Hypothalamus (tissue), 51 donors: ENCODE data around the gene TMOD3.
"Not testable (repeated sequence)": the region's sequence is repeated elsewhere in the genome, so short reads cannot be mapped to it uniquely, and the experiment has no call there.

Experiments used
- DNase-seq, 51 donors: peaks; one replicate each; lab custom pipeline; 2025; lab: John Stamatoyannopoulos, UW

TMOD3 gene

GRCh38 chr15:51829376-51830275 is at the start of gene TMOD3:
TSS of gene TMOD3 (plus strand) at chr15:51829653. CDS start at chr15:51862885, 33,232 bp downstream.
- peak; percentile 49 to 97 (median 85) for DNase-seq

DNA sequence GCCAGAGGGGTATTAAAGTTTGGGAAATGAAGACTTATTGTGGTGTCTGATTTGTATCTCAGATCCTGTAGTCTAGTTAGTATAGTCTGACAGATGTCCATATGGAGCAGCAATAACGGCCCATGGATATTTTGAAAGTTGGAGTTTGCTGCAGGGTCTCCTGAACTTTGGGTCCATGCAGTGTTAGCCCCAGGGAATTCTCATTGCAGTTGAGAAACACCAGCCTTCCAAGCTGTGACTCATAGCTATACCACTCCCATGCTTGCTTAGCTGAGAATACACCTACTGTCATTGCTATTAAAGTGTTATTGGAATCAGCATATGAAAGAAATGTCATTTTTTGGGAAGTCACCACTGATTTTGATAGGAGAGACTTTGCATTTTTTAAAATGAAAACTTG is 48.8 kb upstream of the TMOD3 start:
- DNase-seq: no peak

GRCh38 chr15:51781506-51781905 is 47.9 kb upstream of the TMOD3 start:
- DNase-seq: no peak

DNA sequence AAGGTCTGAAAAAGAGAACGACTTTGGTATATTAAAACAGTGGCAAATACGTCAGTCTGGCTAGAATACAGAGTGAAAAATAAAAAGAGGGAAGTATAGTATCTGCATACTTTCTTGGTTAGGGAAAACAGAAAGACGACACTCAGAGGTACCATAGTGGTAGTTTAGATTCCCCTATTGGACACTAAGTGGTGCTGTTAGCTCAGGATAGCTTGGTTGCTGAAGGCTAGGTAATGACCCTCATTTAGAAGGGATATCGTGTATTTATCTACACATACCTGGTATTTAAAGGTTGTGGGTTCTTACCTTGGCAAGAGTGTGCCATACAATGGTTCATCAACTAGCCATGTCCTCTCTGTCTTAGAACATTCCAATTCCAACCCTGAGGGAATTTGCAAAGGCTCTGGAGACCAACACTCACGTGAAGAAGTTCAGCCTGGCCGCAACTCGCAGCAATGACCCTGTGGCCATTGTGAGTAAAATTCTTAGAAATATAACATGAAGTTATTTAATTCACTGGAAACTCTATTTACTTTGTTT is 47.0 kb upstream of the TMOD3 start:
- DNase-seq: no peak

GRCh38 chr15:51783967-51784366 is 45.5 kb upstream of the TMOD3 start:
- no peak for DNase-seq

DNA sequence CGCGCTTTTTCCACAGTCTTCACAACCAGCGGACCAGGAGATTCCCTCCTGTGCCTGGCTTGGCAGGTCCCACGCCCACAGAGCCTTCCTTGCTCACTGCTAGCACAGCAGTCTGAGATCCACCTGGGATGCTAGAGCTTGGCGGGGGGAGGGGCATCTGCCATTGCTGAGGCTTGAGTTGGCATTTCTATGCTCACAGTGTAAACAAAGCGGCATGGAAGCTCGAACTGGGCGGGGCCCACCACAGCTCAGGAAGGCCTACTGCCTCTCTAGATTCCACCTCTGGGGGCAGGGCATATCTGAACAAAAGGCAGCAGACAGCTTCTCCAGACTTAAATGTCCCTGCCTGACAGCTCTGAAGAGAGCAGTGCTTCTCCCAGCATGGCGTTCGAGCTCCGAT is 42.3 kb upstream of the TMOD3 start:
- DNase-seq: not testable (repeated sequence)

GRCh38 chr15:51792474-51792873 is 37.0 kb upstream of the TMOD3 start:
- DNase-seq: not testable (repeated sequence)

DNA sequence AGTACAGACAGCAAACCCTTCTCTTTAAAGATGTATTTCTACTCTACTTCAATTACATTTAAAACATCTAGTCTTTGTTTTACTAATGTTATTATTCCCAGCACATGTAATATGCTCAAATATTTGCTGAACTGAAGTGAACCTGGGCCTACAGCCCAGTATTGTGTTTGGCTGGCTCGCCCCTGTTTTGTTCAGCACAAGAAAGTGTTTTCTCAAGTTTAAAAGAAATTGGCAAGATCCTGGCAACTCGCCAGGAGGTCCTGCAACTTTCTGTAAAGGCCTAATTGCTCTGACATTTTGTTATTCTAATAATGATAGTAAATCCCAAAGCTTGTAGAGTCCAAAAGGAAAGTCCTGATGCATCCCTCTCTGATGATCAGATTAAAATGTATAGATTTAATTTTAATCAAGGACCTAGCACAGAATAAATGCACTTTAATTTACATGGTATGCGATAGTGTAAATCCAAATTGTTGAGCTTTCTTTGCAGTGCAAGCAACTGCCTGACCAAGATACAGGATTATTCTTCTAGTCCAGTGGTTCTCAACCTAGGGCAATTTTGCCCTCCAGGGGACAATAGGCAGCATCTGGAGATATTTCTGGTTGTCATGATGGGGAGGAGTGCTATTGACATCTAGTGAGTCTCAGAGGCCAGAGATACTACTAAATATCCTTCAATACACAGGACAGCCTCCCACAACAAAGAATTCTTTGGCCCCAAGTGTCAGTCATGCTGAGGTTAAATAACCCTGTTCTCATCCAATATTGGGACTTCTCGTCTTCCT is 35.7 kb upstream of the TMOD3 start:
- peak in 20 of 51 donors; percentile 5 to 63 (median 27) for DNase-seq

DNA sequence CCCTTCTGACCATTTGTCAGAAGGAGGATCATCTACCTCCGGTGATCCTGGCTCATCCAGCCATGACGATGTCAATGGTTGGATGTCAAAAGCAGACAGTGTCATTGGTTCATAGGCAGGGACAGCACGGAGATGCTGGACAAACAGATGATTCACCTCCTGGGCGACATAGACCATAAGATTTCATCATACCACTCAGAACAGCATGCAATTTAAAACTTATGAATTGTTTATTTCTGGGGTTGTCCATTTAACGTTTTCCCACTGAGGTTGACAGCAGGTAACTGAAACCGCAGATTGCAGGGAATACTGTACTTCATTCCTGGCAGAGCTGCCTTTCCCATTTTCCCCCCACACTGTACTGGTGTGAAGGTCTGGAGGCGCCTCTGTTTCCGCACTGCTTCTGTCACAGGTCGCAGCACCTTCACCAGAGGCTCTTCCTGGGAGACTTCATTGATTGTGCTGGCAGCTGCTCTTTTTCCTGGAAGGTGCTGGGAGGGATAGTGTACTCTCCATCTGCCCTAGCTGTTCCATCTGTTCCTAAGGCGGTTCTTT is 32.5 kb upstream of the TMOD3 start:
- DNase-seq: no peak

DNA sequence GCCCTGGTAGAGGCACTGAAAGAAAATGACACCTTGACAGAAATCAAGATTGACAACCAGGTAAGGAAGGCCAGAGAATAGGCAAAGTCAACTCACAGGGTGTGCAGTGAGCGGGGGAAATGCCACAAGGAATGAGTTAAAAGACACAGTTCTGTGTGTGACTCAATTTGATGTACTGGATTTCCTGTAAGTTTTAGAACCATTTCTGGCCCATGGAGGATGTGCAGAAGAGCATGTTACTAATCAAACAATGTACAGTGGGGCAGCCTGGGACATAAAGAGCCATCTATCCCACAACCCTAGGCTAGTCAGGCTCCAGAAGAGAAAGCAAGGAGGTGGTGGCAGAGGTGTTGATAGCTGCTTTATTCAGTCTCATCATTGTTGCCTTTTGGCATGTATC is 31.2 kb upstream of the TMOD3 start:
- no peak for DNase-seq

GRCh38 chr15:51799282-51800252 is 29.9 kb upstream of the TMOD3 start:
- peak in 5 of 51 donors; percentile 2 to 33 (median 12) for DNase-seq

DNA sequence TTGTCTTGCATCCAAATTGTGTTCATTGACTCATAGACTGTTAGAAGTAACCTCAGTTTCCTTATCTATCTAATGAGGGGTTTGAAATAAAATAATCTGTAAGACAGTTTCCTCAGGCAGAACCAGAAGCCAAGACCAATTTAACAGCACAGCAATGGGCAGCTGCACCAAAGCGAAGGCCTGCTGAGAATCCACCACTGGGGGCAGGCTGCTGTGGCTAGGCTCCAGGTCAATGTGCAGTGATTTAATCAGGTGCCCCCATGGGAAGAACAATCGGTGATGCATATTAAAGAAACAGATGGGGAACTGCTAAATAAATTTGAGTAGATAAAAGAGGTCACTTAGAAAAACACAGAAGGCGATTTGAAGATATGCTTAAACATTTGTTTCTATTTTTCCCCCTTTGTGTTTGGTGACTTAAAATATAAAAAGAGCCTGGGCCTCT is 28.0 kb upstream of the TMOD3 start:
- DNase-seq: peak in 17 of 51 donors; percentile 1 to 40 (median 10)

DNA sequence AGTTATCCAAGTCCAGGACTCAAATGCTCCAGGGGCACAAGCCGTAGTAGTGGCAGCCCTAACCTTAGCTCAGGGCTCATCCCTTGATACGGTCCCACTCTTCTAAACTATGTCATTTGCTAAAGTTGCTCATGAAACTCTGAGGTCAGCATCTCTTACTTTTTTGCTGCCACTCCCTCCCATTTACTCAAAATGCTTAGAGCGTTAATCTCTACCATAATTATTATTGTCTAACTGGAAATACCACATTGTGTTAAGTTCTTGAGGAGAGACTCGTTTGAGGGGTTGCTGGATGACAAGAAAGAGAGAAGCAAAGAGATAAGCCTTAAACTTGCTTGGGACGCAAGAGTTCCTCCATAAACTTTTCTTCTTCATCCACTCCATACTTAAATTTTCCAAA is 26.9 kb upstream of the TMOD3 start:
- no peak for DNase-seq

DNA sequence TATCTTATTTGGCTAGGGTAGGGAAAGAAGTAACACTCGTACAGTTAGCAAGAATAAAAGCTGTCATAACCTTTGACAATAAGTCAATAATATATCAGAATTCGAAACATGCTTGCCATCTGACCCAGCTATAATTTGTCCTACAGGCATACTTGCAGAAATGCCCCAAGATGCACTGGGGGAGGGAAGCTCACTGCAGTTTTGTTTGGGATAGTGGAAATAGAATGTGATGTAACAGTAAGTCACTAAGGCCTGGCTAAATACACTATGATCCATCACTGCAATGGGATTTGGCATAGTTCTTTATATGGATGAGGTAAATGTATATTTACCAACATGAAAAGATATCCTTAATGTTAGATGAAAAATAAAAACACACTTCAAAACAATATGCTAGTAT is 25.5 kb upstream of the TMOD3 start:
- DNase-seq: no peak

GRCh38 chr15:51806123-51806522 is 23.3 kb upstream of the TMOD3 start:
- DNase-seq: no peak

DNA sequence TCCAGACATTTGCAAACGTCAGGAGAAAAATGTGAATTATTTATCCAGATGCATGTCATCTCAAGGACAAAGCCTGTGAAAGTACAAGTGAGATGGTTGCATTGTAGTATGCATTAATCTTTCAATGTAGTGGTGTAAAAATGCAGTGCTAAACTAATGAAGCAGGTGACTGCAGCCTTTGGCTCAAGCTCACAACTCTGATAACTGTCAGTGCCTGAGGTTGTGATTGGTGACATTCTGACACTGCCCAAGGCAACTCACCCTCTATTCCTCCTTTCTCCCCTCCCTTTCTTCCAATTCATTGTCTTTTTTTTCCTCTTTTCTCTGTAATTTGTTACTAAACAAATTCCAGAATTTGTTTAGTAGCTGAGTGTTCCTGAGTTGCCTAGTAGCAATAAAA is 20.0 kb upstream of the TMOD3 start:
- DNase-seq: no peak

DNA sequence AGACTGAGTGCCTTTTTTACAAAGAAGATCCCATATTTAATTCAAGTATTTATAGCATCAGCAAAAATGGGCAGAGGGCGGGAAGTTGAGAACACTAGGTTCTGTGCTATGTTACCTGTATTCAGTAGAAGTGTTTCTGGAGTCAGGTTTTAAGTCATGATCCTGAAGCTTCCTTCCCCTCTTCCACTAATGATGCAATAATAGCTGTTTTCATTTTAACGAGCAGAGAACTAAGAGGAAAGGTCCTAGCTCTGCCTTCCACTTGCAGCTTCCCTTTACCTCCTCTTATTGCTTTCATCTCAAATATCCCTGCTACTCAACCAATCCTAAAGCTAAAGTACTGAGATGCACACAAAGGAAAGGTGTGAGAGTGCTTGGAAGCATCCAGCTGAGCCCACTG is 16.9 kb upstream of the TMOD3 start:
- no peak for DNase-seq

- no peak for DNase-seq
These were observed 14.8 kb upstream of the TMOD3 start for GRCh38 chr15:51814606-51815005.

GRCh38 chr15:51816611-51817010 is 12.8 kb upstream of the TMOD3 start:
- DNase-seq: no peak

DNA sequence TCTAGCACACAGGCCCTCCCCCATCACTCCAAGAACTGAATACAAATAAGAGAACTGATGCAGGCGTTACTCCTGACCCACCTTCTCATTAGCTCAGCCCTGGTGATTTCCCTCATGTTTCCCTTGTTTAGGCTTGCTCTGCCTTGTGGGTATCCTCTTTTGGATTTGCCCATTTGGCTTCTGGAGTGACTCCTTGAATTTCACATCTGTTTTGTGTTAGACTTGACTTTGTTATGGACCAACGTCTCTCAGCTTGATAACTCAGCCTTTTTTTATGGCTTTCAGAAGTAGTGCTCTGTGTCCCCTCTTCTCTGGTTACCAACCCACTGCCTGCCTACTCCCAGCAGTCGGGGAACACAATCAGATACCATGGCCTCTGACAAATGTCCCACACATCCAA is 11.3 kb upstream of the TMOD3 start:
- no peak for DNase-seq
